Raji (cell line): Measurements from ENCODE around the gene GBE1.

Experiments
- POLR2A ChIP-seq: IDR thresholded peaks from 2 replicates; pipeline ENCODE4 v1.6.1; 2011; ENCODE audit warnings: low read depth, low read length, control low read depth; ENCODE audit not compliant: insufficient read depth

Gene GBE1

GRCh38 chr3:81728766-81729544, 32.5 kb downstream of the GBE1 start:
- no peak for TF ChIP-seq POLR2A

- TF ChIP-seq POLR2A: no peak
Measured at GRCh38 chr3:81726735-81727134, 34.7 kb downstream of the GBE1 start.

GRCh38 chr3:81726132-81726531, 35.3 kb downstream of the GBE1 start:
- TF ChIP-seq POLR2A: no peak

- no peak for TF ChIP-seq POLR2A
Measured at GRCh38 chr3:81723732-81724313, 37.6 kb downstream of the GBE1 start.

GRCh38 chr3:81718311-81718710, 43.1 kb downstream of the GBE1 start:
- TF ChIP-seq POLR2A: no peak

GRCh38 chr3:81716870-81717509, 44.5 kb downstream of the GBE1 start:
- no peak for TF ChIP-seq POLR2A

GRCh38 chr3:81713031-81713430, 48.4 kb downstream of the GBE1 start:
- no peak for TF ChIP-seq POLR2A

- TF ChIP-seq POLR2A: no peak
Measured at GRCh38 chr3:81709606-81710005, 51.8 kb downstream of the GBE1 start.

GRCh38 chr3:81707996-81708395, 53.4 kb downstream of the GBE1 start:
- no peak for TF ChIP-seq POLR2A

GRCh38 chr3:81702126-81702525, 59.3 kb downstream of the GBE1 start:
- no peak for TF ChIP-seq POLR2A

GRCh38 chr3:81699536-81700320, 61.7 kb downstream of the GBE1 start:
- no peak for TF ChIP-seq POLR2A

GRCh38 chr3:81696090-81696489, 65.4 kb downstream of the GBE1 start:
- no peak for TF ChIP-seq POLR2A

- no peak for TF ChIP-seq POLR2A
Measured at GRCh38 chr3:81695302-81695701, 66.1 kb downstream of the GBE1 start.

- TF ChIP-seq POLR2A: no peak
Measured at GRCh38 chr3:81694662-81695061, 66.8 kb downstream of the GBE1 start.

GRCh38 chr3:81692766-81693165, 68.7 kb downstream of the GBE1 start:
- no peak for TF ChIP-seq POLR2A
